Fibroblast of lung (primary cell): Measurements from ENCODE around the gene DPH2. TPM values are rescaled to one million over a fixed set of nuclear protein-coding genes. Genes with fewer than 3 reads are reported as not detected.

Experiments
- DNase-seq, 2 donors: peaks; one replicate each; pipeline versions ENCODE4 v3.0.0 to v3.0.0-alpha.2; 2010; ENCODE audit warnings: low read depth in 2 of 2
- H2AFZ ChIP-seq: 2 replicates; pipeline ENCODE4 v1.5.1; 2012; ENCODE audit warnings: low read length, control low read depth, inconsistent platforms
- H3K27ac ChIP-seq: 2 replicates; pipeline ENCODE4 v1.5.1; 2011; ENCODE audit warnings: low read length, control low read depth; ENCODE audit not compliant: insufficient read depth
- H3K27me3 ChIP-seq: 2 replicates; pipeline ENCODE4 v1.5.1; 2011; ENCODE audit warnings: mild to moderate bottlenecking, low read length; ENCODE audit not compliant: control insufficient read depth, insufficient read depth
- H3K36me3 ChIP-seq: 2 replicates; pipeline ENCODE4 v1.5.1; 2011; ENCODE audit warnings: low read length; ENCODE audit not compliant: control insufficient read depth, insufficient read depth
- H3K4me1 ChIP-seq: 2 replicates; pipeline ENCODE4 v1.5.1; 2011; ENCODE audit warnings: low read length; ENCODE audit not compliant: control insufficient read depth, insufficient read depth; ENCODE audit errors: extremely low read depth
- H3K4me2 ChIP-seq: 2 replicates; pipeline ENCODE4 v1.5.1; 2011; ENCODE audit warnings: low read length, control low read depth; ENCODE audit not compliant: insufficient read depth; ENCODE audit errors: extremely low read depth
- H3K4me3 ChIP-seq, 4 experiments: fragments of 200-600 bp in 1 of 4; sonication (generic) in 1 of 4; replicated peaks in 1 of 4; 2 replicates each; pipeline ENCODE4 v1.5.1; 2011 to 2016; ENCODE audit warnings: low read length in 4 of 4, low read depth in 3 of 4, mild to moderate bottlenecking in 3 of 4, control low read depth in 2 of 4, inconsistent platforms in 1 of 4, mixed read lengths in 1 of 4; ENCODE audit not compliant: insufficient read depth in 1 of 4; ENCODE audit errors: control extremely low read depth in 1 of 4
- H3K79me2 ChIP-seq: 2 replicates; pipeline ENCODE4 v1.5.1; 2012; ENCODE audit warnings: mild to moderate bottlenecking, low read length, inconsistent platforms; ENCODE audit not compliant: control insufficient read depth, insufficient read depth
- H3K9ac ChIP-seq: 2 replicates; pipeline ENCODE4 v1.5.1; 2011; ENCODE audit warnings: mild to moderate bottlenecking, low read length, control low read depth; ENCODE audit not compliant: insufficient read depth
- H3K9me3 ChIP-seq: 2 replicates; pipeline ENCODE4 v1.5.1; 2012; ENCODE audit warnings: low read depth, low read length; ENCODE audit not compliant: control insufficient read depth, insufficient read depth
- H4K20me1 ChIP-seq: 2 replicates; pipeline ENCODE4 v1.5.1; 2011; ENCODE audit warnings: low read length; ENCODE audit not compliant: control insufficient read depth, insufficient read depth; ENCODE audit errors: extremely low read depth
- CTCF ChIP-seq, 2 donors: IDR thresholded peaks in 1 of 2; conservative IDR thresholded peaks in 1 of 2; 1 replicate in 1 of 2; 2 replicates in 1 of 2; pipeline ENCODE4 v1.5.1; 2011 to 2012; ENCODE audit warnings: low read length in 2 of 2, control low read depth in 1 of 2, inconsistent platforms in 1 of 2, low read depth in 1 of 2, mild to moderate bottlenecking in 1 of 2
- EZH2 ChIP-seq: IDR thresholded peaks from 2 replicates; pipeline ENCODE4 v1.5.1; 2012; ENCODE audit warnings: low read length, control low read depth, mild to moderate bottlenecking; ENCODE audit errors: missing control alignments
- polyA plus RNA-seq, 2 donors: library from polyadenylated mRNA; depleted of rRNA in 1 of 2; stranded (reverse) in 1 of 2; unstranded in 1 of 2; fragments of >200 nt; gene quantifications; 2 replicates each; pipeline ENCODE4 v1.2.1, GENCODE V29; 2011 to 2012; ENCODE audit warnings: missing spikeins in 1 of 2
- total RNA-seq: library from RNA; depleted of rRNA; stranded (reverse); fragments of >200 nt; gene quantifications from 2 replicates; pipeline ENCODE4 v1.2.1, GENCODE V29; 2014

DPH2 gene
- total and polyA plus RNA-seq, 2 donors (not counting 1 experiment from before 2014, with no cell fraction given), result 9.1 to 11.2 TPM

- Histone ChIP-seq H3K4me1 (peaks cover 11% of the 10 kb centered on the region), H3K4me2 (peak overlapping the region; percentile 72), H3K9ac (no peak overlapping the region), H3K79me2 (peaks cover 26% of the 10 kb centered on the region), H3K36me3 (peaks cover 15% of the 10 kb centered on the region), H4K20me1 (no peaks in the 10 kb centered on the region), H3K27ac (no peak overlapping the region), H3K27me3 (no peaks in the 10 kb centered on the region), H3K4me3 (peak overlapping the region in 3 of 4 experiments; percentile 73 to 87 (median 86)), H3K9me3 (no peaks in the 10 kb centered on the region), H2AFZ (no peak overlapping the region)
- no peak for DNase-seq
- TF ChIP-seq CTCF (conservative IDR thresholded peaks at IDR 0.05 in 1 of 2, IDR thresholded peaks at IDR 0.05 in 1 of 2; ENCODE audit: low read depth in 1 of 2, low read length in 2 of 2) (no peak), EZH2 (no peak)
Measured at GRCh38 chr1:43973981-43974442, 4.2 kb downstream of the DPH2 start.

GRCh38 chr1:43974443-43975248 lies 4.8 kb downstream of the DPH2 start, which contains the start of gene ATP6V0B:
Gene ATP6V0B (plus strand): TSS chr1:43974960. CDS start chr1:43975041, 81 bp downstream.
- Histone ChIP-seq H3K9ac (peak within 1 kb of the TSS; percentile 90), H3K27ac (peak within 1 kb of the TSS; percentile 83), H3K27me3 (no peaks in the 10 kb centered on the region), H3K36me3 (peaks cover 15% of the 10 kb centered on the region), H3K4me2 (peak within 1 kb of the TSS; percentile 72), H3K4me3 (peak within 1 kb of the TSS; percentile 70 to 87 (median 86)), H3K9me3 (no peaks in the 10 kb centered on the region), H3K4me1 (peaks cover 11% of the 10 kb centered on the region), H3K79me2 (peaks cover 26% of the 10 kb centered on the region), H2AFZ (peak within 1 kb of the TSS; percentile 87), H4K20me1 (no peaks in the 10 kb centered on the region)
- peak; percentile 90 to 92 for DNase-seq
- TF ChIP-seq CTCF (conservative IDR thresholded peaks at IDR 0.05 in 1 of 2, IDR thresholded peaks at IDR 0.05 in 1 of 2; ENCODE audit: low read depth in 1 of 2, low read length in 2 of 2) (peak; percentile 4 to 19), EZH2 (no peak)

GRCh38 chr1:43975249-43975961 lies 5.6 kb downstream of the DPH2 start:
- Histone ChIP-seq H3K4me3 (peak overlapping the region; percentile 70 to 87 (median 86)), H3K4me2 (peak overlapping the region; percentile 18), H3K36me3 (peaks cover 15% of the 10 kb centered on the region), H3K9ac (peak overlapping the region; percentile 90), H3K27me3 (no peaks in the 10 kb centered on the region), H3K9me3 (no peaks in the 10 kb centered on the region), H3K4me1 (peaks cover 12% of the 10 kb centered on the region), H2AFZ (no peak overlapping the region), H3K27ac (peak overlapping the region; percentile 83), H4K20me1 (no peaks in the 10 kb centered on the region), H3K79me2 (peaks cover 32% of the 10 kb centered on the region)
- peak in 1 of 2 donors; percentile 14 for DNase-seq
- TF ChIP-seq CTCF (conservative IDR thresholded peaks at IDR 0.05 in 1 of 2, IDR thresholded peaks at IDR 0.05 in 1 of 2; ENCODE audit: low read depth in 1 of 2, low read length in 2 of 2) (no peak), EZH2 (no peak)
